ENCODE measurements around the gene DNAJC6. TPM values are rescaled to one million over a fixed set of nuclear protein-coding genes. Genes with fewer than 3 reads are reported as not detected.

Gene DNAJC6
- total and polyA plus RNA-seq, 2 of the 13 experiments (the other 11 are each of a cell fraction or from before 2014, with no cell fraction given) = 1.0 to 1.6 TPM

DNA sequence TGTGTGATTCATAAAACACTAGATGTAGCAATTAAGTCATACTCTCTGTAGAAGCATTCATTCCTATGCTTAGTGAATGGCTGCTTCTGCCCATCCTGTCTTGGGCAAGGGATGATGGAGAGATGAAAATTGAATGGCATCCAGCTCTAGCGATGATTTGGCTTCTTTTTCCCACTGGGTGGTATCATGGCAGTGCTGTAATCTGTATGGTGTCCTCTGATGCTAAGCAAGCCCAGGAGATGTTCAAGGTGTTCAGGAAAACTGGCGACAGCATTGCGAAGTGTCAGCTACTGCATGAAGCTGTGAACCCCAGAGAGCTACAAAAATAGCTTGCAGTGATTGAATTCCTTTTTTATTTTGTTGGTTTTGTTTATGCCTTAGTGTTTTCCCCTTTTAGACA, 62.2 kb downstream of the DNAJC6 start:
- WGBS (ENCODE audit: low lambda C conversion rate) = 100% methylated on average over 3 of the region's 3 CpGs
- Histone ChIP-seq H3K4me2 (ENCODE audit: low read depth, low read length) (no peak overlapping the region), H3K36me3 (replicated peaks in 1 of 2; ENCODE audit: control insufficient read depth in 1 of 2, insufficient read depth in 2 of 2, low read length in 2 of 2) (no peaks in the 10 kb centered on the region), H3K9me3 (ENCODE audit: low read length) (no peaks in the 10 kb centered on the region), H2AFZ (ENCODE audit: low read length) (no peak overlapping the region), H3K9ac (ENCODE audit: insufficient read depth, low read depth, low read length) (no peak overlapping the region), H3K79me2 (ENCODE audit: insufficient read depth, low read length) (no peaks in the 10 kb centered on the region), H3K4me1 (ENCODE audit: insufficient read depth, low read length) (no peaks in the 10 kb centered on the region), H3K4me3 (replicated peaks in 1 of 3; ENCODE audit: insufficient read depth in 1 of 3, low read depth in 2 of 3, low read length in 3 of 3) (no peak overlapping the region), H4K20me1 (ENCODE audit: insufficient read depth, low read length) (no peaks in the 10 kb centered on the region), H3K27ac (ENCODE audit: extremely low read length, insufficient read depth, low read length) (no peak overlapping the region), H3K27me3 (ENCODE audit: control insufficient read depth in 1 of 2, insufficient read depth in 2 of 2, low read length in 2 of 2) (no peaks in the 10 kb centered on the region)
- DNase-seq (ENCODE audit: low spot score) = no peak
- ATAC-seq = no peak
- ChIA-PET POLR2A (no interaction called here), CTCF (ENCODE audit: low intra/inter-chr PET ratio, low total read pairs) (no interaction called here)
- BruUV-seq (replicated peaks) = no TSS peak
- TF ChIP-seq CBX1 (IDR thresholded peaks at IDR 0.05; ENCODE audit: low read depth) (no peak), ESRRA (CRISPR knock-in tag; IDR thresholded peaks at IDR 0.05; ENCODE audit: low read depth) (no peak), ARHGAP35 (CRISPR knock-in tag; IDR thresholded peaks at IDR 0.05; ENCODE audit: borderline replicate concordance) (no peak)
- intact Hi-C loops (cut with micrococcal nuclease; ENCODE audit: unreplicated experiment) (no loop called here), in situ Hi-C loops (cut with HindIII; ENCODE audit: extremely low pct_ligation_motif_present, low pct_unique_long_range_greater_than_20kb) (no loop called here)
- no peak for FAIRE-seq

GRCh38 chr1:65372557-65372956, 63.2 kb downstream of the DNAJC6 start:
- no peak overlapping the region for H2AFZ ChIP-seq (ENCODE audit: low read length)
- intact Hi-C loops (cut with micrococcal nuclease; ENCODE audit: unreplicated experiment) = no loop called here
- 0 out of 2 replicates have a peak, but pooled peaks cover 6% of the 10 kb centered on the region for H3K4me1 ChIP-seq (ENCODE audit: insufficient read depth, low read length)
- 98% methylated on average over 1 of the region's 1 CpG for WGBS (ENCODE audit: low lambda C conversion rate)
- FAIRE-seq = no peak
- H3K9ac ChIP-seq (ENCODE audit: insufficient read depth, low read depth, low read length) = no peak overlapping the region
- ChIA-PET POLR2A (no interaction called here), CTCF (ENCODE audit: low intra/inter-chr PET ratio, low total read pairs) (no interaction called here)
- no peaks in the 10 kb centered on the region for H3K9me3 ChIP-seq (ENCODE audit: low read length)
- ATAC-seq = no peak
- H3K4me3 ChIP-seq (replicated peaks in 1 of 3; ENCODE audit: insufficient read depth in 1 of 3, low read depth in 2 of 3, low read length in 3 of 3) = no peak overlapping the region
- H3K27ac ChIP-seq (ENCODE audit: extremely low read length, insufficient read depth, low read length) = no peak overlapping the region
- no peaks in the 10 kb centered on the region for H4K20me1 ChIP-seq (ENCODE audit: insufficient read depth, low read length)
- DNase-seq (ENCODE audit: low spot score) = no peak
- no peaks in the 10 kb centered on the region for H3K79me2 ChIP-seq (ENCODE audit: insufficient read depth, low read length)
- H3K27me3 ChIP-seq (ENCODE audit: control insufficient read depth in 1 of 2, insufficient read depth in 2 of 2, low read length in 2 of 2) = no peaks in the 10 kb centered on the region
- in situ Hi-C loops (cut with HindIII; ENCODE audit: extremely low pct_ligation_motif_present, low pct_unique_long_range_greater_than_20kb) = no loop called here
- H3K4me2 ChIP-seq (ENCODE audit: low read depth, low read length) = no peak overlapping the region
- no peaks in the 10 kb centered on the region for H3K36me3 ChIP-seq (replicated peaks in 1 of 2; ENCODE audit: control insufficient read depth in 1 of 2, insufficient read depth in 2 of 2, low read length in 2 of 2)
- BruUV-seq (replicated peaks) = no TSS peak
- TF ChIP-seq BRCA1 (CRISPR knock-in tag; IDR thresholded peaks at IDR 0.05) (no peak), NFKB2 (CRISPR knock-in tag; IDR thresholded peaks at IDR 0.05; ENCODE audit: borderline replicate concordance) (no peak), NFE2L2 (IDR thresholded peaks at IDR 0.05; ENCODE audit: low read length) (peak; percentile 49), MAFK (conservative IDR thresholded peaks at IDR 0.05 in 1 of 2, IDR thresholded peaks at IDR 0.05 in 1 of 2; ENCODE audit: low read length in 2 of 2) (peak; percentile 68 to 74), ZNF75D (CRISPR knock-in tag; IDR thresholded peaks at IDR 0.05; ENCODE audit: borderline replicate concordance) (no peak), ZNF737 (CRISPR knock-in tag; IDR thresholded peaks at IDR 0.05; ENCODE audit: borderline replicate concordance) (no peak), ZNF367 (CRISPR knock-in tag; IDR thresholded peaks at IDR 0.05; ENCODE audit: borderline replicate concordance) (no peak), XRCC5 (optimal IDR thresholded peaks at IDR 0.05; ENCODE audit: low read length) (no peak), MBNL3 (CRISPR knock-in tag; conservative IDR thresholded peaks at IDR 0.05) (no peak), GPBP1L1 (CRISPR knock-in tag; IDR thresholded peaks at IDR 0.05) (no peak), MAFF (IDR thresholded peaks at IDR 0.05; ENCODE audit: low read depth, low read length) (peak; percentile 68)
- TF ChIP-seq, protein P1, sequence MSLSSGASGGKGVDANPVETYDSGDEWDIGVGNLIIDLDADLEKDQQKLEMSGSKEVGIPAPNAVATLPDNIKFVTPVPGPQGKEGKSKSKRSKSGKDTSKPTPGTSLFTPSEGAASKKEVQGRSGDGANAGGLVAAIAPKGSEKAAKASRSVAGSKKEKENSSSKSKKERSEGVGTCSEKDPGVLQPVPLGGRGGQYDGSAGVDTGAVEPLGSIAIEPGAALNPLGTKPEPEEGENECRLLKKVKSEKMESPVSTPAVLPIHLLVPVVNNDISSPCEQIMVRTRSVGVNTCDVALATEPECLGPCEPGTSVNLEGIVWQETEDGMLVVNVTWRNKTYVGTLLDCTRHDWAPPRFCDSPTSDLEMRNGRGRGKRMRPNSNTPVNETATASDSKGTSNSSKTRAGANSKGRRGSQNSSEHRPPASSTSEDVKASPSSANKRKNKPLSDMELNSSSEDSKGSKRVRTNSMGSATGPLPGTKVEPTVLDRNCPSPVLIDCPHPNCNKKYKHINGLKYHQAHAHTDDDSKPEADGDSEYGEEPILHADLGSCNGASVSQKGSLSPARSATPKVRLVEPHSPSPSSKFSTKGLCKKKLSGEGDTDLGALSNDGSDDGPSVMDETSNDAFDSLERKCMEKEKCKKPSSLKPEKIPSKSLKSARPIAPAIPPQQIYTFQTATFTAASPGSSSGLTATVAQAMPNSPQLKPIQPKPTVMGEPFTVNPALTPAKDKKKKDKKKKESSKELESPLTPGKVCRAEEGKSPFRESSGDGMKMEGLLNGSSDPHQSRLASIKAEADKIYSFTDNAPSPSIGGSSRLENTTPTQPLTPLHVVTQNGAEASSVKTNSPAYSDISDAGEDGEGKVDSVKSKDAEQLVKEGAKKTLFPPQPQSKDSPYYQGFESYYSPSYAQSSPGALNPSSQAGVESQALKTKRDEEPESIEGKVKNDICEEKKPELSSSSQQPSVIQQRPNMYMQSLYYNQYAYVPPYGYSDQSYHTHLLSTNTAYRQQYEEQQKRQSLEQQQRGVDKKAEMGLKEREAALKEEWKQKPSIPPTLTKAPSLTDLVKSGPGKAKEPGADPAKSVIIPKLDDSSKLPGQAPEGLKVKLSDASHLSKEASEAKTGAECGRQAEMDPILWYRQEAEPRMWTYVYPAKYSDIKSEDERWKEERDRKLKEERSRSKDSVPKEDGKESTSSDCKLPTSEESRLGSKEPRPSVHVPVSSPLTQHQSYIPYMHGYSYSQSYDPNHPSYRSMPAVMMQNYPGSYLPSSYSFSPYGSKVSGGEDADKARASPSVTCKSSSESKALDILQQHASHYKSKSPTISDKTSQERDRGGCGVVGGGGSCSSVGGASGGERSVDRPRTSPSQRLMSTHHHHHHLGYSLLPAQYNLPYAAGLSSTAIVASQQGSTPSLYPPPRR (CRISPR knock-in tag; IDR thresholded peaks at IDR 0.05; ENCODE audit: borderline replicate concordance) = no peak
